Activated CD8-positive, alpha-beta T cell treated with anti-CD3 and anti-CD28 coated beads for 36 hours (primary cell): Measurements from ENCODE around the gene LCP2. TPM values are rescaled to one million over a fixed set of nuclear protein-coding genes. Genes with fewer than 3 reads are reported as not detected.

ENCODE experiments used
- ATAC-seq: fragments of 200-7000 bp; cut with Tn5 transposase; one replicate; pipeline ENCODE4 v1.10.0; 2021; ENCODE audit warnings: mild to moderate bottlenecking, moderate library complexity
- CTCF ChIA-PET: fragments of 350-600 bp; sonication (Branson Sonifier 250); formaldehyde crosslinking; loops from one replicate; lab custom pipeline; 2021; ENCODE audit warnings: antibody characterized with exemption; lab: Charles Lee
- POLR2A ChIA-PET: fragments of 350-600 bp; sonication (Branson Sonifier 250); formaldehyde crosslinking; loops from one replicate; lab custom pipeline; 2021; ENCODE audit warnings: antibody characterized with exemption; lab: Charles Lee
- DNase-seq: peaks from one replicate; pipeline ENCODE4 v3.0.0-alpha.2; 2020
- H3K27ac Mint-ChIP-seq: one replicate; pipeline ENCODE4 v1.8.0; 2021; ENCODE audit warnings: mild to moderate bottlenecking, mixed read lengths
- H3K27me3 Mint-ChIP-seq: one replicate; pipeline ENCODE4 v1.8.0; 2021; ENCODE audit warnings: mixed read lengths
- H3K36me3 Mint-ChIP-seq: one replicate; pipeline ENCODE4 v1.8.0; 2021; ENCODE audit warnings: low read depth, mixed read lengths
- H3K4me1 Mint-ChIP-seq: one replicate; pipeline ENCODE4 v1.8.0; 2021; ENCODE audit warnings: low read depth, mixed read lengths
- H3K4me3 Mint-ChIP-seq: one replicate; pipeline ENCODE4 v1.8.0; 2021; ENCODE audit warnings: mild to moderate bottlenecking, moderate library complexity, mixed read lengths
- H3K9me3 Mint-ChIP-seq: one replicate; pipeline ENCODE4 v1.8.0; 2021; ENCODE audit warnings: mixed read lengths
- intact Hi-C: fragments of 100-400 bp; cut with micrococcal nuclease; formaldehyde crosslinking; loops from one replicate; pipeline ENCODE4 v1.10.0; 2022
- total RNA-seq, 2 experiments: library from RNA; stranded (reverse); gene quantifications; one replicate each; pipeline ENCODE4 v1.2.3, GENCODE V29; 2021
- TF ChIP-seq, protein P1 (sequence below): fragments of 200-600 bp; IDR thresholded peaks from one replicate; pipeline ENCODE4 v1.8.0; 2022; ENCODE audit warnings: antibody characterized with exemption, mild to moderate bottlenecking

The LCP2 gene
- total RNA-seq, 2 experiments from 2014 or later = 243 to 259 TPM

GRCh38 chr5:170218726-170219125 is 78.9 kb downstream of the LCP2 start:
- Mint-ChIP-seq H3K27ac (no peak overlapping the region), H3K4me1 (no peaks in the 10 kb centered on the region), H3K4me3 (no peak overlapping the region), H3K36me3 (no peaks in the 10 kb centered on the region), H3K9me3 (no peaks in the 10 kb centered on the region), H3K27me3 (peaks cover 2% of the 10 kb centered on the region)
- ChIA-PET POLR2A (interaction anchor here (0.9 kb wide), 1 partner anchor 61 kb away, joined by 3 read pairs; no protein-coding TSS in a partner anchor), CTCF (interaction anchor here (0.8 to 12.9 kb wide), 6 partner anchors 7 to 415 kb away, joined by 3 to 228 read pairs (median 4); no protein-coding TSS in a partner anchor)
- TF ChIP-seq, protein P1, sequence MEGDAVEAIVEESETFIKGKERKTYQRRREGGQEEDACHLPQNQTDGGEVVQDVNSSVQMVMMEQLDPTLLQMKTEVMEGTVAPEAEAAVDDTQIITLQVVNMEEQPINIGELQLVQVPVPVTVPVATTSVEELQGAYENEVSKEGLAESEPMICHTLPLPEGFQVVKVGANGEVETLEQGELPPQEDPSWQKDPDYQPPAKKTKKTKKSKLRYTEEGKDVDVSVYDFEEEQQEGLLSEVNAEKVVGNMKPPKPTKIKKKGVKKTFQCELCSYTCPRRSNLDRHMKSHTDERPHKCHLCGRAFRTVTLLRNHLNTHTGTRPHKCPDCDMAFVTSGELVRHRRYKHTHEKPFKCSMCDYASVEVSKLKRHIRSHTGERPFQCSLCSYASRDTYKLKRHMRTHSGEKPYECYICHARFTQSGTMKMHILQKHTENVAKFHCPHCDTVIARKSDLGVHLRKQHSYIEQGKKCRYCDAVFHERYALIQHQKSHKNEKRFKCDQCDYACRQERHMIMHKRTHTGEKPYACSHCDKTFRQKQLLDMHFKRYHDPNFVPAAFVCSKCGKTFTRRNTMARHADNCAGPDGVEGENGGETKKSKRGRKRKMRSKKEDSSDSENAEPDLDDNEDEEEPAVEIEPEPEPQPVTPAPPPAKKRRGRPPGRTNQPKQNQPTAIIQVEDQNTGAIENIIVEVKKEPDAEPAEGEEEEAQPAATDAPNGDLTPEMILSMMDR = no peak
- DNase-seq (no peak), ATAC-seq (no peak)
- intact Hi-C loops = no loop called here

DNA sequence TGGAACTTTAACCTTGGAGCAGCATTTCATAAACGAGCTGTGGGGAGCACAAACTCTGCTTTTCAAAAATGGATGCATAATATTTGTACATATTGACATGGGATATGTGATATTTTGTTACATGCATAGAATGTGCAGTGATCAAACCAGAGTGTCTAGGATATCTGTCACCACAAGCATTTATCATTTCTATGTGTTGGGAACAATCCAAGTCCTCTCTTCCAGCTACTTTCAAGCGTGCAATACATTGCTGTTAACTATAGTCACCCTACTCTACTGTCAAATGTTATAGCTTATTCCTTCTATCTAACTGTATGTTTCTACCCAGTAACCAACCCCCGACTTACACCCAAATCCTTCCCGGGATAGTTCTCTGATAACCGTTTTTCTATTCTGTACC is 79.7 kb downstream of the LCP2 start:
- POLR2A ChIA-PET = no interaction called here
- intact Hi-C loops = loop anchor here (2.0 kb wide), 1 partner anchor 117 kb away; no protein-coding TSS in a partner anchor
- H3K4me1 Mint-ChIP-seq = no peaks in the 10 kb centered on the region
- CTCF ChIA-PET = interaction anchor here (0.8 to 12.9 kb wide), 6 partner anchors 8 to 203 kb away, joined by 3 to 228 read pairs (median 5); no protein-coding TSS in a partner anchor
- DNase-seq (no peak), ATAC-seq (no peak)
- no peak overlapping the region for H3K4me3 Mint-ChIP-seq
- no peaks in the 10 kb centered on the region for H3K9me3 Mint-ChIP-seq
- TF ChIP-seq, protein P1 = no peak
- H3K27ac Mint-ChIP-seq = no peak overlapping the region
- H3K27me3 Mint-ChIP-seq = peaks cover 2% of the 10 kb centered on the region
- H3K36me3 Mint-ChIP-seq = no peaks in the 10 kb centered on the region

DNA sequence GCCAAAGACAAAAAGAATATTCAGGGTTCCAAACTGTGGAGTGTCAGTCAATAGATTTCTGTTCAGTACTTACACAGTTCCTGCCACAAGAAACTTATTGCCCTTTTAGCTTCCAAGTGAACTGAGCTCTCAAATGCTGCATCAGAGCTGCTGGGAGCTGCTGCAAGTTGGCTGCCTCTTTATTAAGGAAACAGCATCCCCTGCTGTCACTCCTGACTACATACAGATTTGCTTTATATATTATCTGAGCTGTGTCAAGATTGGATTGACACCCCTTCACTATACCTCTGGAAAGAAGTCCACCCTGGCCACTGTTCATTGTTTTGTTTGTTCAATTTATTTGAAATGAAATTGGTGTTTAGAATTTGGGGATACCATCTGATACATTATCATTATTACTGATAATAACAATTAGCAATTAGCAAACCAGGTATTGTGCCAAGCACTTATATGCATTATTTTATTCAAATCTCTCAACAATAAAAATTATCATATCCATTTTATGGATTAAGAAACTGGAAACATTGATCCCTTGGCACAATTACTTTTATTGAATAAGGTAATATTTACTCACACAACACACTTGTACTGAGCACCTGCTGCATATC is 81.2 kb downstream of the LCP2 start:
- ATAC-seq (no peak), DNase-seq (no peak)
- no peaks in the 10 kb centered on the region for H3K9me3 Mint-ChIP-seq
- intact Hi-C loops = loop anchor here (2.0 kb wide), 1 partner anchor 116 kb away; no protein-coding TSS in a partner anchor
- no peaks in the 10 kb centered on the region for H3K4me1 Mint-ChIP-seq
- H3K36me3 Mint-ChIP-seq = no peaks in the 10 kb centered on the region
- POLR2A ChIA-PET = interaction anchor here (1.1 kb wide), 1 partner anchor 63 kb away, joined by 4 read pairs; no protein-coding TSS in a partner anchor
- CTCF ChIA-PET = interaction anchor here (0.7 to 3.4 kb wide), 12 partner anchors 9 to 203 kb away, joined by 3 to 18 read pairs (median 3); no protein-coding TSS in a partner anchor
- no peak overlapping the region for H3K4me3 Mint-ChIP-seq
- peaks cover 2% of the 10 kb centered on the region for H3K27me3 Mint-ChIP-seq
- TF ChIP-seq, protein P1 = peak; percentile 28
- H3K27ac Mint-ChIP-seq = no peak overlapping the region

GRCh38 chr5:170211575-170212334 is 85.8 kb downstream of the LCP2 start:
- no peak for DNase-seq
- Mint-ChIP-seq H3K27ac (no peak overlapping the region), H3K9me3 (no peaks in the 10 kb centered on the region), H3K36me3 (no peaks in the 10 kb centered on the region), H3K27me3 (peaks cover 9% of the 10 kb centered on the region), H3K4me3 (no peak overlapping the region), H3K4me1 (no peaks in the 10 kb centered on the region)
- ChIA-PET POLR2A (no interaction called here), CTCF (interaction anchor here (0.9 to 2.8 kb wide), 4 partner anchors 15 to 209 kb away, joined by 4 to 14 read pairs (median 4); no protein-coding TSS in a partner anchor)
- TF ChIP-seq, protein P1 = no peak
- ATAC-seq = no peak
- intact Hi-C loops = no loop called here
